Panc1 (cell line): ENCODE measurements around the gene CDRT4. TPM values are rescaled to one million over a fixed set of nuclear protein-coding genes. Genes with fewer than 3 reads are reported as not detected.

Experiments used
- ATAC-seq: fragments of 200-7000 bp; cut with Tn5 transposase; 2 replicates; pipeline ENCODE4 v1.9.1; 2020; ENCODE audit warnings: mild to moderate bottlenecking, moderate library complexity
- BruUV-seq: library from RNA; stranded (reverse); fragments of 400-500 nt; replicated peaks from 2 replicates; lab custom pipeline; 2021; lab: Mats Ljungman, UMichigan
- CTCF ChIA-PET: fragments of 300-600 bp; sonication (Branson Sonifier 250); formaldehyde crosslinking; loops from one replicate; lab custom pipeline; 2022; ENCODE audit warnings: antibody characterized with exemption; lab: Charles Lee
- POLR2A ChIA-PET: fragments of 300-600 bp; sonication (Branson Sonifier 250); formaldehyde crosslinking; loops from one replicate; lab custom pipeline; 2022; ENCODE audit warnings: antibody characterized with exemption; lab: Charles Lee
- DNase-seq: peaks from one replicate; pipeline ENCODE4 v3.0.0-alpha.2; 2010; ENCODE audit warnings: low read depth, low spot score
- H3K27ac ChIP-seq: 2 replicates; pipeline ENCODE4 v1.5.1; 2011; ENCODE audit warnings: mild to moderate bottlenecking, low read length, inconsistent platforms
- H3K27me3 ChIP-seq: fragments of 200-500 bp; sonication (Bioruptor generic); 2 replicates; pipeline ENCODE4 v1.6.0; 2014; ENCODE audit warnings: low read length, inconsistent platforms; ENCODE audit not compliant: control insufficient read depth, insufficient read depth
- H3K36me3 ChIP-seq: fragments of 200-500 bp; sonication (Bioruptor generic); 2 replicates; pipeline ENCODE4 v1.5.1; 2014; ENCODE audit warnings: inconsistent platforms, mild to moderate bottlenecking, low read length, moderate library complexity; ENCODE audit not compliant: control insufficient read depth, insufficient read depth
- H3K4me1 ChIP-seq: 2 replicates; pipeline ENCODE4 v1.5.1; 2011; ENCODE audit warnings: inconsistent platforms, mild to moderate bottlenecking, low read length, moderate library complexity; ENCODE audit not compliant: control insufficient read depth, insufficient read depth
- H3K4me3 ChIP-seq, 2 experiments: 2 replicates each; pipeline ENCODE4 v1.5.1; 2011 to 2012; ENCODE audit warnings: low read depth in 2 of 2, low read length in 2 of 2, mild to moderate bottlenecking in 2 of 2, inconsistent platforms in 1 of 2, moderate library complexity in 1 of 2
- H3K9me3 ChIP-seq: fragments of 200-500 bp; sonication (Bioruptor generic); 2 replicates; pipeline ENCODE4 v1.5.1; 2014; ENCODE audit warnings: low read depth, mild to moderate bottlenecking, inconsistent platforms, low read length, moderate library complexity; ENCODE audit not compliant: control insufficient read depth, insufficient read depth
- POLR2AphosphoS5 ChIP-seq: IDR thresholded peaks from 2 replicates; pipeline ENCODE4 v1.6.1; 2012; ENCODE audit warnings: mild to moderate bottlenecking, low read depth, low read length, moderate library complexity
- SIN3A ChIP-seq: IDR thresholded peaks from 2 replicates; pipeline ENCODE4 v1.6.1; 2012; ENCODE audit warnings: low read depth, mild to moderate bottlenecking, low read length, moderate library complexity, borderline replicate concordance; ENCODE audit not compliant: insufficient read depth
- TCF7L2 ChIP-seq: IDR thresholded peaks from 2 replicates; pipeline ENCODE4 v1.6.1; 2011; ENCODE audit warnings: mild to moderate bottlenecking, low read depth, low read length, inconsistent platforms
- in situ Hi-C: cut with HindIII; loops from 2 replicates; pipeline ENCODE4 v1.10.0; 2016; ENCODE audit warnings: low sequenced_read_pairs, low pct_unique_long_range_greater_than_20kb
- intact Hi-C: fragments of 100-400 bp; cut with micrococcal nuclease; formaldehyde crosslinking; loops from one replicate; pipeline ENCODE4 v1.10.0; 2022; ENCODE audit not compliant: unreplicated experiment
- total RNA-seq: library from RNA; stranded (reverse); gene quantifications from one replicate; pipeline ENCODE4 v1.2.1, GENCODE V29; 2021; ENCODE audit not compliant: unreplicated experiment
- TF ChIP-seq, protein P1 (sequence below), 2 experiments: IDR thresholded peaks; 2 replicates each; pipeline ENCODE4 v1.6.1; 2011 to 2012; ENCODE audit warnings: low read depth in 2 of 2, control low read depth in 1 of 2, low read length in 1 of 2, mild to moderate bottlenecking in 1 of 2, moderate library complexity in 1 of 2; ENCODE audit not compliant: insufficient read depth in 1 of 2
- TF ChIP-seq, protein P2 (sequence below): fragments of 450-650 bp; IDR thresholded peaks from 2 replicates; pipeline ENCODE4 v1.5.1; 2017; ENCODE audit warnings: mild to moderate bottlenecking

CDRT4 gene
- total RNA-seq, 1 experiment from 2014 or later: 2.8 TPM

DNA sequence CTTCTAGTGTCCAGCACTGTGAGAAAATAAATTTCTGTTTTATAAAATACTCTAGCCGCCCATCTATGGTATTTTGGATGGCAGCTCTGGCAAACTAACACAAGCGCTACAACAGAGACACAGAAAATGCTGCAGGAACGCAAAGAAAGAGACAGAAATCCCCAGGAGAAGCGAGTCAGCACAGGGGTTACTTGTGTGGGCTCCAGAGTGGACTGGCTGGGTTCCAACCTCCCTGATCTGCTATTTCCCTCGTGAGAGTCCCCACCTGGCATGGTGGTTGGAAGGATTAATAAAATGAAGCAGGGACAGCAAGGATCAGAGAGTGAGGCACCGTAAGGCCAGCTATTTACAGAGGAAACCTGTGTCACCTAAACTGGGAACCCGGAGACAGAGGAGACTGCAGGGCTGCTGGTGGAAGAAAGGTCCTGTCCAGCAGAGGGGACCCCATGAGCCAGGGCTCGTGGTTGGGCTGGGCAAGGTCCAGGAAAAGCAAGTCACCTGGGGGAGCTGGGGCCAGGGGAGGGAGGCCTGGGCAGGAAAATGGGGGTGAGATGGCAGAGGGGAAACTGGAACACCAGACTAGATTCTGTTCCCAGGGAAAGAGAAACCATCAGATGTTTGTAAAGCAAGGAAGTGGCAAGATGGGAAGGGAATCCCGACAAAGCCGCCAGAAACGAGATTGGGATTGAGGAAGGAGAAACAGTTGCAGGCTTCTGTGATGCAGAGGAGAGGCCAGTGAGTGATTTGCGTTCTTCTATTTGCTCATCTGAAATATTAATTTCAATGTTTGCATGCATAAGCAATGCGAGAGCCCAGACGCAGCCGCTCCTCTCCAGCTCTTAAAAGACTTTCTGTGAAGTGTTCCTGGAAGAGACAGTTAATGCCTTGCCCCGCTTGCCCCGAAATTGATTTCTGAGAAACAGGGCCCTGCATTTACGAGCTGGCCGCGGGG is 63.0 kb downstream of the CDRT4 start:
- Histone ChIP-seq H3K27ac (no peak overlapping the region), H3K4me3 (no peak overlapping the region), H3K4me1 (no peaks in the 10 kb centered on the region), H3K36me3 (no peaks in the 10 kb centered on the region), H3K9me3 (no peaks in the 10 kb centered on the region), H3K27me3 (no peaks in the 10 kb centered on the region)
- ATAC-seq: no peak
- in situ Hi-C loops: no loop called here
- ChIA-PET POLR2A (no interaction called here), CTCF (no interaction called here)
- intact Hi-C loops: no loop called here
- TF ChIP-seq, protein P1, sequence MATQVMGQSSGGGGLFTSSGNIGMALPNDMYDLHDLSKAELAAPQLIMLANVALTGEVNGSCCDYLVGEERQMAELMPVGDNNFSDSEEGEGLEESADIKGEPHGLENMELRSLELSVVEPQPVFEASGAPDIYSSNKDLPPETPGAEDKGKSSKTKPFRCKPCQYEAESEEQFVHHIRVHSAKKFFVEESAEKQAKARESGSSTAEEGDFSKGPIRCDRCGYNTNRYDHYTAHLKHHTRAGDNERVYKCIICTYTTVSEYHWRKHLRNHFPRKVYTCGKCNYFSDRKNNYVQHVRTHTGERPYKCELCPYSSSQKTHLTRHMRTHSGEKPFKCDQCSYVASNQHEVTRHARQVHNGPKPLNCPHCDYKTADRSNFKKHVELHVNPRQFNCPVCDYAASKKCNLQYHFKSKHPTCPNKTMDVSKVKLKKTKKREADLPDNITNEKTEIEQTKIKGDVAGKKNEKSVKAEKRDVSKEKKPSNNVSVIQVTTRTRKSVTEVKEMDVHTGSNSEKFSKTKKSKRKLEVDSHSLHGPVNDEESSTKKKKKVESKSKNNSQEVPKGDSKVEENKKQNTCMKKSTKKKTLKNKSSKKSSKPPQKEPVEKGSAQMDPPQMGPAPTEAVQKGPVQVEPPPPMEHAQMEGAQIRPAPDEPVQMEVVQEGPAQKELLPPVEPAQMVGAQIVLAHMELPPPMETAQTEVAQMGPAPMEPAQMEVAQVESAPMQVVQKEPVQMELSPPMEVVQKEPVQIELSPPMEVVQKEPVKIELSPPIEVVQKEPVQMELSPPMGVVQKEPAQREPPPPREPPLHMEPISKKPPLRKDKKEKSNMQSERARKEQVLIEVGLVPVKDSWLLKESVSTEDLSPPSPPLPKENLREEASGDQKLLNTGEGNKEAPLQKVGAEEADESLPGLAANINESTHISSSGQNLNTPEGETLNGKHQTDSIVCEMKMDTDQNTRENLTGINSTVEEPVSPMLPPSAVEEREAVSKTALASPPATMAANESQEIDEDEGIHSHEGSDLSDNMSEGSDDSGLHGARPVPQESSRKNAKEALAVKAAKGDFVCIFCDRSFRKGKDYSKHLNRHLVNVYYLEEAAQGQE (IDR thresholded peaks at IDR 0.05; ENCODE audit: insufficient read depth in 1 of 2, low read depth in 2 of 2, low read length in 1 of 2): no peak
- TF ChIP-seq POLR2AphosphoS5: no peak
- no peak for TF ChIP-seq TCF7L2
- TF ChIP-seq SIN3A: no peak
- TF ChIP-seq, protein P2, sequence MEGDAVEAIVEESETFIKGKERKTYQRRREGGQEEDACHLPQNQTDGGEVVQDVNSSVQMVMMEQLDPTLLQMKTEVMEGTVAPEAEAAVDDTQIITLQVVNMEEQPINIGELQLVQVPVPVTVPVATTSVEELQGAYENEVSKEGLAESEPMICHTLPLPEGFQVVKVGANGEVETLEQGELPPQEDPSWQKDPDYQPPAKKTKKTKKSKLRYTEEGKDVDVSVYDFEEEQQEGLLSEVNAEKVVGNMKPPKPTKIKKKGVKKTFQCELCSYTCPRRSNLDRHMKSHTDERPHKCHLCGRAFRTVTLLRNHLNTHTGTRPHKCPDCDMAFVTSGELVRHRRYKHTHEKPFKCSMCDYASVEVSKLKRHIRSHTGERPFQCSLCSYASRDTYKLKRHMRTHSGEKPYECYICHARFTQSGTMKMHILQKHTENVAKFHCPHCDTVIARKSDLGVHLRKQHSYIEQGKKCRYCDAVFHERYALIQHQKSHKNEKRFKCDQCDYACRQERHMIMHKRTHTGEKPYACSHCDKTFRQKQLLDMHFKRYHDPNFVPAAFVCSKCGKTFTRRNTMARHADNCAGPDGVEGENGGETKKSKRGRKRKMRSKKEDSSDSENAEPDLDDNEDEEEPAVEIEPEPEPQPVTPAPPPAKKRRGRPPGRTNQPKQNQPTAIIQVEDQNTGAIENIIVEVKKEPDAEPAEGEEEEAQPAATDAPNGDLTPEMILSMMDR: no peak
- BruUV-seq: no TSS peak
- DNase-seq: no peak

- intact Hi-C loops (no loop called here), in situ Hi-C loops (no loop called here)
- Histone ChIP-seq H3K4me3 (no peak overlapping the region), H3K27me3 (no peaks in the 10 kb centered on the region), H3K9me3 (no peaks in the 10 kb centered on the region), H3K4me1 (no peaks in the 10 kb centered on the region), H3K27ac (no peak overlapping the region), H3K36me3 (no peaks in the 10 kb centered on the region)
- ATAC-seq (no peak), DNase-seq (no peak)
- ChIA-PET CTCF (no interaction called here), POLR2A (no interaction called here)
- TF ChIP-seq TCF7L2 (no peak), POLR2AphosphoS5 (no peak), SIN3A (no peak)
- TF ChIP-seq, protein P2: no peak
- TF ChIP-seq, protein P1 (IDR thresholded peaks at IDR 0.05; ENCODE audit: insufficient read depth in 1 of 2, low read depth in 2 of 2, low read length in 1 of 2): no peak
- BruUV-seq: no TSS peak
Measured at GRCh38 chr17:15403276-15403939, 64.0 kb downstream of the CDRT4 start.
